GM23338 (cell line): Measurements from ENCODE around the gene HSDL1. TPM values are rescaled to one million over a fixed set of nuclear protein-coding genes. Genes with fewer than 3 reads are reported as not detected.

Source experiments
- ATAC-seq: fragments of 200-7000 bp; cut with Tn5 transposase; 3 replicates; pipeline ENCODE4 v1.9.1; 2020
- DNase-seq: peaks from one replicate; pipeline ENCODE4 v3.0.0-alpha.2; 2015; ENCODE audit warnings: low spot score
- H2AFZ ChIP-seq: fragments of 200-600 bp; sonication (generic); 2 replicates; pipeline ENCODE4 v1.8.0; 2016; ENCODE audit warnings: antibody characterized with exemption, mild to moderate bottlenecking, moderate library complexity
- H3F3A ChIP-seq: fragments of 200-600 bp; sonication (generic); replicated peaks from 2 replicates; pipeline ENCODE4 v1.8.0; 2017; ENCODE audit warnings: antibody characterized with exemption, mixed run types, low read depth
- H3K27ac ChIP-seq: fragments of 200-600 bp; sonication (generic); 2 replicates; pipeline ENCODE4 v1.6.1; 2016; ENCODE audit warnings: low read depth
- H3K27me3 ChIP-seq: fragments of 200-600 bp; sonication (generic); 2 replicates; pipeline ENCODE4 v1.8.0; 2016; ENCODE audit warnings: mild to moderate bottlenecking, mixed run types, moderate library complexity; ENCODE audit not compliant: insufficient read depth
- H3K36me3 ChIP-seq: fragments of 200-600 bp; sonication (generic); 2 replicates; pipeline ENCODE4 v1.8.0; 2016; ENCODE audit warnings: mild to moderate bottlenecking; ENCODE audit not compliant: insufficient read depth
- H3K4me1 ChIP-seq: fragments of 200-600 bp; sonication (generic); 2 replicates; pipeline ENCODE4 v1.8.0; 2016; ENCODE audit warnings: mild to moderate bottlenecking, moderate library complexity; ENCODE audit not compliant: insufficient read depth
- H3K4me2 ChIP-seq: fragments of 200-600 bp; sonication (generic); 2 replicates; pipeline ENCODE4 v1.7.1; 2017; ENCODE audit warnings: mixed run types
- H3K4me3 ChIP-seq: fragments of 200-600 bp; sonication (generic); 2 replicates; pipeline ENCODE4 v1.6.1; 2016; ENCODE audit warnings: mixed run types
- H3K79me2 ChIP-seq: fragments of 200-600 bp; sonication (generic); replicated peaks from 2 replicates; pipeline ENCODE4 v1.8.0; 2017; ENCODE audit warnings: mild to moderate bottlenecking; ENCODE audit not compliant: insufficient read depth
- H3K9me2 ChIP-seq: fragments of 200-600 bp; sonication (generic); 2 replicates; pipeline ENCODE4 v1.8.0; 2017; ENCODE audit not compliant: insufficient read depth
- H4K20me1 ChIP-seq: fragments of 200-600 bp; sonication (generic); replicated peaks from 2 replicates; pipeline ENCODE4 v1.8.0; 2017; ENCODE audit warnings: mild to moderate bottlenecking; ENCODE audit not compliant: insufficient read depth
- H3K27ac Mint-ChIP-seq: 2 replicates; pipeline ENCODE4 v1.8.0; 2020; ENCODE audit warnings: inconsistent platforms, mild to moderate bottlenecking, moderate library complexity, mixed read lengths
- H3K27me3 Mint-ChIP-seq: 3 replicates; pipeline ENCODE4 v1.8.0; 2022; ENCODE audit warnings: low read depth, mild to moderate bottlenecking, moderate library complexity, mixed read lengths, inconsistent platforms; ENCODE audit not compliant: insufficient read depth, poor library complexity
- H3K36me3 Mint-ChIP-seq: 3 replicates; pipeline ENCODE4 v1.8.0; 2021; ENCODE audit warnings: low read depth, mild to moderate bottlenecking, inconsistent platforms, moderate library complexity, mixed read lengths
- H3K4me1 Mint-ChIP-seq: 3 replicates; pipeline ENCODE4 v1.8.0; 2020; ENCODE audit warnings: mild to moderate bottlenecking, inconsistent platforms, mixed read lengths
- H3K4me3 Mint-ChIP-seq: 3 replicates; pipeline ENCODE4 v1.8.0; 2021; ENCODE audit warnings: moderate library complexity, mild to moderate bottlenecking, inconsistent platforms, mixed read lengths
- H3K9me3 Mint-ChIP-seq: 3 replicates; pipeline ENCODE4 v1.8.0; 2020; ENCODE audit warnings: moderate library complexity, mild to moderate bottlenecking, inconsistent platforms, mixed read lengths
- CREB1 ChIP-seq: fragments of 250-450 bp; sonication (Bioruptor Pico); IDR thresholded peaks from 2 replicates; pipeline ENCODE4 v1.5.0; 2020; ENCODE audit warnings: low read depth, mild to moderate bottlenecking, moderate library complexity
- CTCF ChIP-seq, 2 experiments: fragments of 200-600 bp in 1 of 2; sonication (generic) in 1 of 2; conservative IDR thresholded peaks; 2 replicates each; pipeline versions ENCODE4 v1.5.1 to v1.6.1; 2016 to 2017; ENCODE audit warnings: antibody characterized with exemption in 2 of 2, low read depth in 2 of 2, mild to moderate bottlenecking in 2 of 2, moderate library complexity in 1 of 2
- ETS1 ChIP-seq: IDR thresholded peaks from 2 replicates; pipeline ENCODE4 v1.6.1; 2016; ENCODE audit warnings: antibody characterized with exemption
- EZH2 ChIP-seq: fragments of 200-600 bp; sonication (generic); IDR thresholded peaks from one replicate; pipeline ENCODE4 v1.8.0; 2017; ENCODE audit warnings: antibody characterized with exemption, mild to moderate bottlenecking, low read depth; ENCODE audit not compliant: unreplicated experiment
- EZH2phosphoT487 ChIP-seq: fragments of 200-600 bp; sonication (generic); IDR thresholded peaks from one replicate; pipeline ENCODE4 v1.8.1; 2018; ENCODE audit warnings: antibody characterized with exemption; ENCODE audit not compliant: unreplicated experiment
- POLR2AphosphoS5 ChIP-seq: IDR thresholded peaks from 2 replicates; pipeline ENCODE4 v1.6.1; 2016; ENCODE audit warnings: antibody characterized with exemption, low read depth
- REST ChIP-seq: IDR thresholded peaks from one replicate; pipeline ENCODE4 v1.6.1; 2018; ENCODE audit warnings: antibody characterized with exemption; ENCODE audit not compliant: unreplicated experiment
- STAT1 ChIP-seq: IDR thresholded peaks from one replicate; pipeline ENCODE4 v1.6.1; 2016; ENCODE audit warnings: antibody characterized with exemption; ENCODE audit not compliant: unreplicated experiment
- ZNF114 ChIP-seq: fragments of 250-450 bp; sonication (Bioruptor Pico); IDR thresholded peaks from 2 replicates; pipeline ENCODE4 v1.5.0; 2020; ENCODE audit warnings: mild to moderate bottlenecking, moderate library complexity
- ZNF331 ChIP-seq: fragments of 250-450 bp; sonication (Bioruptor Pico); IDR thresholded peaks from 2 replicates; pipeline ENCODE4 v1.5.0; 2020; ENCODE audit warnings: low read depth, mild to moderate bottlenecking, moderate library complexity
- ZNF462 ChIP-seq: fragments of 250-450 bp; sonication (Bioruptor Pico); IDR thresholded peaks from 2 replicates; pipeline ENCODE4 v1.5.0; 2020; ENCODE audit warnings: mild to moderate bottlenecking, moderate library complexity
- polyA plus RNA-seq: library from polyadenylated mRNA; unstranded; fragments of >200 nt; fragmentation: Nextera tagmentation; extraction: Ambion mirVana; gene quantifications from 2 replicates; pipeline ENCODE4 v1.2.1, GENCODE V29; 2016
- total RNA-seq: library from RNA; depleted of rRNA; stranded (reverse); fragments of >200 nt; shearing (Covaris generic); gene quantifications from 2 replicates; pipeline ENCODE4 v1.2.3, GENCODE V29; 2014

The HSDL1 gene
- total and polyA plus RNA-seq, 2 experiments from 2014 or later, result 16.6 to 46.1 TPM

- no peak for TF ChIP-seq REST
- no peak for TF ChIP-seq EZH2phosphoT487
- TF ChIP-seq STAT1, result no peak
- no peak for TF ChIP-seq POLR2AphosphoS5
- TF ChIP-seq CREB1 (CRISPR knock-in tag), result no peak
- TF ChIP-seq ZNF331 (CRISPR knock-in tag), result no peak
- no peak for TF ChIP-seq EZH2
- no peak for TF ChIP-seq ETS1
- TF ChIP-seq CTCF (conservative IDR thresholded peaks at IDR 0.05; ENCODE audit: low read depth in 2 of 2), result no peak
These were observed 54.8 kb downstream of the HSDL1 start (continued) for GRCh38 chr16:84090211-84090610.

- H3K27ac Mint-ChIP-seq, result no peak overlapping the region
- TF ChIP-seq ZNF462 (CRISPR knock-in tag), result no peak
- TF ChIP-seq ZNF114 (CRISPR knock-in tag), result no peak
These were observed 56.1 kb downstream of the HSDL1 start for GRCh38 chr16:84088695-84089395.

More at GRCh38 chr16:84088695-84089395, 56.1 kb downstream of the HSDL1 start:
- no peaks in the 10 kb centered on the region for H3K9me2 ChIP-seq
- peaks cover 60% of the 10 kb centered on the region for H3K36me3 Mint-ChIP-seq
- no peaks in the 10 kb centered on the region for H3K79me2 ChIP-seq
- H3K4me1 Mint-ChIP-seq, result no peaks in the 10 kb centered on the region
- no peaks in the 10 kb centered on the region for H3F3A ChIP-seq
- no peaks in the 10 kb centered on the region for H3K4me1 ChIP-seq
- no peak overlapping the region for H3K4me3 Mint-ChIP-seq
- no peak overlapping the region for H3K27ac ChIP-seq
- no peak overlapping the region for H3K4me3 ChIP-seq
- ATAC-seq, result no peak
- DNase-seq, result no peak
- H3K4me2 ChIP-seq, result no peak overlapping the region
- H3K27me3 Mint-ChIP-seq, result peaks cover 1% of the 10 kb centered on the region
- H2AFZ ChIP-seq, result no peak overlapping the region
- peaks cover 24% of the 10 kb centered on the region for H3K36me3 ChIP-seq
- peaks cover 9% of the 10 kb centered on the region for H4K20me1 ChIP-seq
- H3K9me3 Mint-ChIP-seq, result no peaks in the 10 kb centered on the region
- no peaks in the 10 kb centered on the region for H3K27me3 ChIP-seq
